Central memory CD8-positive, alpha-beta T cell (primary cell): Measurements from ENCODE around the gene ZNF516.

ENCODE experiments used
- ATAC-seq: fragments of 150-1000 bp; cut with Tn5 transposase; replicated peaks from 2 replicates; pipeline ENCODE4 v1.10.0; 2022; ENCODE audit warnings: mild to moderate bottlenecking, moderate FRiP score, moderate number of reproducible peaks; ENCODE audit not compliant: poor library complexity, severe bottlenecking; ENCODE audit errors: extremely low read depth
- DNase-seq, 2 donors: peaks; one replicate each; pipeline ENCODE4 v3.0.0; 2021; ENCODE audit warnings: low spot score in 2 of 2
- H3K27ac Mint-ChIP-seq: one replicate; pipeline ENCODE4 v1.8.0; 2022; ENCODE audit warnings: low read depth, mild to moderate bottlenecking, moderate library complexity, mixed read lengths
- H3K27me3 Mint-ChIP-seq: one replicate; pipeline ENCODE4 v1.8.0; 2022; ENCODE audit warnings: mixed read lengths
- H3K36me3 Mint-ChIP-seq: one replicate; pipeline ENCODE4 v1.8.0; 2022; ENCODE audit warnings: mild to moderate bottlenecking, moderate library complexity, mixed read lengths; ENCODE audit not compliant: insufficient read depth
- H3K4me1 Mint-ChIP-seq: one replicate; pipeline ENCODE4 v1.8.0; 2022; ENCODE audit warnings: mixed read lengths
- H3K4me3 Mint-ChIP-seq: one replicate; pipeline ENCODE4 v1.8.0; 2022; ENCODE audit warnings: mild to moderate bottlenecking, moderate library complexity, mixed read lengths
- H3K9me3 Mint-ChIP-seq: one replicate; pipeline ENCODE4 v1.8.0; 2022; ENCODE audit warnings: mixed read lengths

Gene ZNF516

GRCh38 chr18:76522122-76522503 lies 27.1 kb upstream of the ZNF516 start:
- ATAC-seq, result no peak
- H3K9me3 Mint-ChIP-seq, result no peaks in the 10 kb centered on the region
- peaks cover 5% of the 10 kb centered on the region for H3K4me1 Mint-ChIP-seq
- no peak overlapping the region for H3K27ac Mint-ChIP-seq
- peaks cover 81% of the 10 kb centered on the region for H3K27me3 Mint-ChIP-seq
- H3K4me3 Mint-ChIP-seq, result no peak overlapping the region
- DNase-seq, result no peak
- no peaks in the 10 kb centered on the region for H3K36me3 Mint-ChIP-seq

DNA sequence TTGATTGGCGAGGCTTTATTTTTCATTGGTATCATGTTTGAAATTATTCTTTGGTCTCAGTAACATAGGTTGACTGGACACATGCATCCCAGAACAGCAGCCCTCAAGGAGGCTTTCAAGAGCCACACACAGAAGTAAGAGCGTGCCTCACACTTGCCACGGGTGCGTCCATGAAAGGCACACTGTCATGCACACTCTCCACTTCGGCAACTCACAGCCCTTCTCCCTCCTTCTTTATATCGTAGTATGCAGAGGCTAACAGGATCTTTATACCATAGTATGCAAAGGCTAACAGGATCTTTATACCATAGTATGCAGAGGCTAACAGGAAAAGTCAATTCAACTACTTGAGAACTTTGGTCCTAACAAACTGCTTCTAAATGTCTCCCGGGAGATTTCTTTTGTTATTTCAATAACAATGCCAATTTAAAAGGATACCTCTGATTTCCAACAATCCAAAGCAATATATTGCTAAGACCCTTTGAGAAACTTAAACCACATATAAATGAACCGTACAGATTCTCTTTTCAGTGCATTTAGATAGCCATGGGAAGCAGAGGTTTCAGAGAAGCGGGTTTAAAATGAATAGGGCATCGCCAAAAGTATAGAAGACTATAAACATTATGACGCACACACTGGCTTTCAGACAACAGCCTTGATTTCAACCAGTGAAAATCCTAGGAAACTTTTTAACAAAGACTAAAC lies 26.5 kb upstream of the ZNF516 start:
- no peak overlapping the region for H3K4me3 Mint-ChIP-seq
- no peak for DNase-seq
- no peak for ATAC-seq
- no peak overlapping the region for H3K27ac Mint-ChIP-seq
- no peaks in the 10 kb centered on the region for H3K9me3 Mint-ChIP-seq
- H3K27me3 Mint-ChIP-seq, result peaks cover 77% of the 10 kb centered on the region
- H3K4me1 Mint-ChIP-seq, result peaks cover 5% of the 10 kb centered on the region
- no peaks in the 10 kb centered on the region for H3K36me3 Mint-ChIP-seq

GRCh38 chr18:76518860-76519538 lies 24.0 kb upstream of the ZNF516 start:
- no peaks in the 10 kb centered on the region for H3K9me3 Mint-ChIP-seq
- no peak overlapping the region for H3K27ac Mint-ChIP-seq
- H3K36me3 Mint-ChIP-seq, result no peaks in the 10 kb centered on the region
- peaks cover 66% of the 10 kb centered on the region for H3K27me3 Mint-ChIP-seq
- no peak for ATAC-seq
- H3K4me3 Mint-ChIP-seq, result no peak overlapping the region
- DNase-seq, result no peak
- H3K4me1 Mint-ChIP-seq, result no peaks in the 10 kb centered on the region

- H3K9me3 Mint-ChIP-seq, result no peaks in the 10 kb centered on the region
- H3K4me3 Mint-ChIP-seq, result peak overlapping the region; percentile 23
- no peak for ATAC-seq
- peaks cover 60% of the 10 kb centered on the region for H3K27me3 Mint-ChIP-seq
- no peaks in the 10 kb centered on the region for H3K4me1 Mint-ChIP-seq
- H3K36me3 Mint-ChIP-seq, result no peaks in the 10 kb centered on the region
- no peak for DNase-seq
- H3K27ac Mint-ChIP-seq, result no peak overlapping the region
Observed at GRCh38 chr18:76518123-76518859, 23.2 kb upstream of the ZNF516 start.

DNA sequence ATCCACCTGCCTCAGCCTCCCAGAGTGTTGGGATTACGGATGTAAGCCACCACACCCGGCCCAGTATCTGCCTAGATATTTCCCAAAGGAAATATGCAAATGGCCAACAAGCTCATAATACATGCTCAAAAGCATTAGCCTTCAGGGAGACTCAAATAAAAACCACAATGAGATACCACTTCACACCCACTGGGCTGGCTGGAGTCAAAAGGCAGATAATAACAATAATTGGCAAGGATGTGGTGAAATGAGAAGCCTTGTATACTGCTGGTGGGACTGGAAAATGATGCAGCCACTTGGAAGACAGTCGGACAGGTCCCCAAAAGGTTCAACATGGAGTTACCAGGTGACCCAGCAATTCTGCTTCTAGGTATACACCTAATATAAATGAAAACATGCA lies 20.5 kb upstream of the ZNF516 start:
- DNase-seq (no peak), ATAC-seq (no peak)
- no peaks in the 10 kb centered on the region for H3K9me3 Mint-ChIP-seq
- no peak overlapping the region for H3K4me3 Mint-ChIP-seq
- peaks cover 40% of the 10 kb centered on the region for H3K27me3 Mint-ChIP-seq
- no peak overlapping the region for H3K27ac Mint-ChIP-seq
- no peaks in the 10 kb centered on the region for H3K4me1 Mint-ChIP-seq
- no peaks in the 10 kb centered on the region for H3K36me3 Mint-ChIP-seq

DNA sequence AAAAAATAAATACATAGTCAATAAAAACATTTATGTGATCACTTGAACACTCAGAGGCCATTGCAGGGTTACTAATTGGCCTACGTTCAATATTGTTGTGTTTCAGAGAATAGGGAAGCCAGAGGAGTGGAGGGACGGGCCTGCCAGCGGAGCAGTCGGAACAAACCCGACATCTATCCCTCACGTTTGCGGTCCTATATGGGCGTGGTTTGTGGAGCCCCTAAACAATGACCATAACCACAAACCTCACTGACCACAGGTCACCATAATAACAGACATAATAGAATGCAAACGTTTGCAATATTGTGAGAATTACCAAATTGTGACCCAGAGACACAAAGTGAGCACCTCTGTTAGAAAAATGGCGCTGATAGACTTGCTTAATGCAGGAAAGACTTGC lies 19.5 kb upstream of the ZNF516 start:
- Mint-ChIP-seq H3K4me3 (no peak overlapping the region), H3K9me3 (no peaks in the 10 kb centered on the region), H3K36me3 (no peaks in the 10 kb centered on the region), H3K4me1 (no peaks in the 10 kb centered on the region), H3K27me3 (peaks cover 48% of the 10 kb centered on the region), H3K27ac (no peak overlapping the region)
- no peak for DNase-seq
- ATAC-seq, result no peak

- H3K36me3 Mint-ChIP-seq, result no peaks in the 10 kb centered on the region
- H3K4me3 Mint-ChIP-seq, result no peak overlapping the region
- H3K9me3 Mint-ChIP-seq, result no peaks in the 10 kb centered on the region
- H3K27ac Mint-ChIP-seq, result no peak overlapping the region
- no peaks in the 10 kb centered on the region for H3K4me1 Mint-ChIP-seq
- peaks cover 45% of the 10 kb centered on the region for H3K27me3 Mint-ChIP-seq
- ATAC-seq (no peak), DNase-seq (no peak)
Observed at GRCh38 chr18:76507830-76508385, 12.9 kb upstream of the ZNF516 start.

GRCh38 chr18:76506974-76507764 lies 12.1 kb upstream of the ZNF516 start:
- H3K4me1 Mint-ChIP-seq, result no peaks in the 10 kb centered on the region
- H3K9me3 Mint-ChIP-seq, result no peaks in the 10 kb centered on the region
- ATAC-seq (no peak), DNase-seq (no peak)
- H3K36me3 Mint-ChIP-seq, result no peaks in the 10 kb centered on the region
- peaks cover 45% of the 10 kb centered on the region for H3K27me3 Mint-ChIP-seq
- no peak overlapping the region for H3K4me3 Mint-ChIP-seq
- H3K27ac Mint-ChIP-seq, result no peak overlapping the region

- H3K4me1 Mint-ChIP-seq, result no peaks in the 10 kb centered on the region
- H3K9me3 Mint-ChIP-seq, result no peaks in the 10 kb centered on the region
- H3K27me3 Mint-ChIP-seq, result peaks cover 45% of the 10 kb centered on the region
- ATAC-seq (no peak), DNase-seq (no peak)
- H3K36me3 Mint-ChIP-seq, result no peaks in the 10 kb centered on the region
- H3K27ac Mint-ChIP-seq, result no peak overlapping the region
- H3K4me3 Mint-ChIP-seq, result no peak overlapping the region
Observed at GRCh38 chr18:76506395-76506794, 11.4 kb upstream of the ZNF516 start.

DNA sequence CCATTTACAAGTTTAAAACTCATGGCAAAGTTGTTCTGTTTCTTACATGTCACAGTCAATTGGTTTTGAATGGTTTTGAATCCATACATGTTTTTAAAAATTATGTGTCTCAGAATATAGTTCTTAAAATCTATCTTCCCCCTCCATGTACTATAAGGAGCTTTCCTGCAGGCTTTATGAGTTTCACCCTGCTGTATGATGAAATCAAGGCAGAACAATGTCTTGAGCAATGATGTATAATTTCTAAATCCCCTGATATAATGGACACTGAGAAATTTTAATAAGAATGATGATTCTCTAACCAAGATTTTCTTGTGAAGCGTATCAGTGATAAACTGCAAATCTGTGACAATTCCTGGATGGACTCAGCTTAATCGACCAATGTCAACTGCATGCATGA lies 10.6 kb upstream of the ZNF516 start:
- Mint-ChIP-seq H3K27me3 (peaks cover 45% of the 10 kb centered on the region), H3K27ac (no peak overlapping the region), H3K36me3 (no peaks in the 10 kb centered on the region), H3K4me3 (no peak overlapping the region), H3K9me3 (no peaks in the 10 kb centered on the region), H3K4me1 (no peaks in the 10 kb centered on the region)
- ATAC-seq, result no peak
- no peak for DNase-seq

DNA sequence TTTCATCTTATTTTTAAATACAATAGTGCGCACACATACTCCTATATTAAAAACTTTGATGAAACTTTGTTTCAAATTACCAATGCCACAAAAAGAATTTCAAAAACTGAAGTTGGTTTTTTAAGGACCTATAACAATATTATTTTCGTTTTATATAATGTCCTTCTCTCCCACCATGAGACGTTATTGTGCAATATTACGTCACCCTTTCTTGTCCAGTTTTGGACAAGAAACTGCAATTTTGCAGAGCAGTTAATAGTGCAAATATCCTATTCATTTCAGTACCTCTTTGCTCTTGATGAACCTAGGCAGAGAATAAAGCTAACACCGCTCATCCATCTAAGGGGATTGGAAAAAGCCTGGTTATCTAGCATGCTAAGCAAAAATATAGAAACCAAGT lies 9.7 kb upstream of the ZNF516 start:
- no peak overlapping the region for H3K27ac Mint-ChIP-seq
- H3K27me3 Mint-ChIP-seq, result peaks cover 46% of the 10 kb centered on the region
- no peaks in the 10 kb centered on the region for H3K4me1 Mint-ChIP-seq
- ATAC-seq, result no peak
- no peak for DNase-seq
- no peaks in the 10 kb centered on the region for H3K9me3 Mint-ChIP-seq
- no peaks in the 10 kb centered on the region for H3K36me3 Mint-ChIP-seq
- H3K4me3 Mint-ChIP-seq, result no peak overlapping the region

DNA sequence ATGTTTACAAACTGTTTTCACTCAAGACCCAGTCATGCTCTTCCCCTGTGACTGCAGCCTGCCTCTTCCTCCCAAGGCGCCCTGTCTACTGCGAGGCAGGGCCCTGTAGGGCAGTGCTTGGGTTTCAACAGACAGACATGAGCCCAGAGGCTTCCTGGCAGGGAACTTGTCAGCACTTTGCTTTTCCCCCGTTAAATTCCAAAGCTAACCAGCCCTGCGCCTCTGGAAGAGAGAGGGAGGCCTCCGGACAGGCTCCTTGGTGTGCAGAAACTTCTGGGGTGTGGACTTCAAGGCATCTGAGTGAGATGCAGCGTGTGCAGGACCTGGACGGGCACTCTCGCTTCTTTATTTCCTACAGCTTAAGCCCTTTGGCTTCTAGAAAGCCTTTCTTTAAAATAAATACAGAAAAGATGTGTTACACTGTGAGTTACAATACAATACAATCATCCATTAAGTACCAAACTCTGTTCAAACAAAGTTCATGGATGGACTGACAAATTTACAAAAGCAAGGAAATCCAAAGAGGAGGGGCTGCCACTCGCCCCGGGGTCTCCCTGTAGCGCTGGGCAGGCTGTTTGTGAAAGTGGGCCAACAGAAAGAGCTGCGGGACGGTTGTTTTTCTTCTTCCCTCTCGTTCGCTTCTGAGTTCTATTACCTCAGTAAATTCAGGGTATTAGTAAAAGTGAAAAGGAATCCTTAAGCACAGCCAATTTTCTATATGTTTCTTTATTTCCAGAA lies 8.8 kb upstream of the ZNF516 start:
- peaks cover 49% of the 10 kb centered on the region for H3K27me3 Mint-ChIP-seq
- no peak overlapping the region for H3K4me3 Mint-ChIP-seq
- no peaks in the 10 kb centered on the region for H3K9me3 Mint-ChIP-seq
- no peaks in the 10 kb centered on the region for H3K4me1 Mint-ChIP-seq
- no peak for ATAC-seq
- no peak for DNase-seq
- no peak overlapping the region for H3K27ac Mint-ChIP-seq
- no peaks in the 10 kb centered on the region for H3K36me3 Mint-ChIP-seq
